Vagina (tissue), 2 donors: Measurements from ENCODE around the gene ZNF280C. TPM values are rescaled to one million over a fixed set of nuclear protein-coding genes. Genes with fewer than 3 reads are reported as not detected.

Source experiments
- DNase-seq, 2 donors: peaks; one replicate each; pipeline ENCODE4 v3.0.0-alpha.2; 2017; ENCODE audit errors: extremely low spot score in 2 of 2
- H3K27ac ChIP-seq: fragments of 200-600 bp; sonication (generic); one replicate; pipeline ENCODE4 v1.5.1; 2019
- H3K27me3 ChIP-seq: fragments of 200-600 bp; sonication (generic); one replicate; pipeline ENCODE4 v1.5.1; 2019
- H3K36me3 ChIP-seq, 2 donors: fragments of 200-600 bp; sonication (generic); one replicate each; pipeline ENCODE4 v1.5.1; 2017 to 2019
- H3K4me1 ChIP-seq: fragments of 200-600 bp; sonication (generic); one replicate; pipeline ENCODE4 v1.5.1; 2019
- H3K4me3 ChIP-seq, 2 donors: fragments of 200-600 bp; sonication (generic); 1 replicate in 1 of 2; 2 replicates in 1 of 2; pipeline ENCODE4 v1.5.1; 2016 to 2019
- H3K9me3 ChIP-seq: fragments of 200-600 bp; sonication (generic); one replicate; pipeline ENCODE4 v1.5.1; 2019
- CTCF ChIP-seq, 3 experiments: fragments of 450-650 bp in 2 of 3; fragments of 200-600 bp in 1 of 3; sonication (generic) in 1 of 3; IDR thresholded peaks; one replicate each; pipeline ENCODE4 v1.5.1; 2017 to 2019; ENCODE audit warnings: antibody characterized with exemption in 3 of 3, mild to moderate bottlenecking in 2 of 3, moderate library complexity in 2 of 3
- POLR2A ChIP-seq, 2 donors: fragments of 450-650 bp; IDR thresholded peaks; one replicate each; pipeline ENCODE4 v1.6.1; 2017; ENCODE audit warnings: antibody characterized with exemption in 2 of 2, mild to moderate bottlenecking in 2 of 2, moderate library complexity in 2 of 2
- POLR2AphosphoS5 ChIP-seq, 2 donors: sonication (generic); formaldehyde crosslinking; IDR thresholded peaks; one replicate each; pipeline ENCODE4 v1.9.0; 2017; ENCODE audit warnings: antibody characterized with exemption in 2 of 2, mild to moderate bottlenecking in 2 of 2, low read depth in 1 of 2; ENCODE audit not compliant: insufficient read depth in 1 of 2
- intact Hi-C: fragments of 100-400 bp; cut with DNase I; formaldehyde crosslinking; loops from one replicate; pipeline ENCODE4 v1.15.1; 2023
- total RNA-seq: library from RNA; depleted of rRNA; stranded (reverse); fragments of >200 nt; gene quantifications from one replicate; pipeline ENCODE4 v1.2.3, GENCODE V29; 2016

The ZNF280C gene
- total RNA-seq, 1 donor from 2014 or later, result 4.2 TPM

- Histone ChIP-seq H3K27ac (no peak overlapping the region), H3K4me3 (no peak overlapping the region), H3K4me1 (peaks cover 7% of the 10 kb centered on the region), H3K36me3 (no peaks in the 10 kb centered on the region), H3K9me3 (no peaks in the 10 kb centered on the region), H3K27me3 (no peaks in the 10 kb centered on the region)
- TF ChIP-seq POLR2A (IDR thresholded peaks at IDR 0.05) (no peak), POLR2AphosphoS5 (IDR thresholded peaks at IDR 0.05; ENCODE audit: insufficient read depth in 1 of 2, low read depth in 1 of 2) (no peak), CTCF (IDR thresholded peaks at IDR 0.05) (no peak)
- intact Hi-C loops, result no loop called here
- no peak for DNase-seq
Measured at GRCh38 chrX:130179170-130179569, 89.5 kb downstream of the ZNF280C start.

- Histone ChIP-seq H3K36me3 (no peaks in the 10 kb centered on the region), H3K27me3 (no peaks in the 10 kb centered on the region), H3K9me3 (no peaks in the 10 kb centered on the region), H3K4me1 (peaks cover 19% of the 10 kb centered on the region), H3K4me3 (no peak overlapping the region), H3K27ac (no peak overlapping the region)
- intact Hi-C loops, result no loop called here
- DNase-seq, result no peak
- no peak for TF ChIP-seq POLR2A (IDR thresholded peaks at IDR 0.05)
- TF ChIP-seq POLR2AphosphoS5 (IDR thresholded peaks at IDR 0.05; ENCODE audit: insufficient read depth in 1 of 2, low read depth in 1 of 2), result no peak
- TF ChIP-seq CTCF (IDR thresholded peaks at IDR 0.05), result no peak
Measured at GRCh38 chrX:130176942-130177341, 91.8 kb downstream of the ZNF280C start.

DNA sequence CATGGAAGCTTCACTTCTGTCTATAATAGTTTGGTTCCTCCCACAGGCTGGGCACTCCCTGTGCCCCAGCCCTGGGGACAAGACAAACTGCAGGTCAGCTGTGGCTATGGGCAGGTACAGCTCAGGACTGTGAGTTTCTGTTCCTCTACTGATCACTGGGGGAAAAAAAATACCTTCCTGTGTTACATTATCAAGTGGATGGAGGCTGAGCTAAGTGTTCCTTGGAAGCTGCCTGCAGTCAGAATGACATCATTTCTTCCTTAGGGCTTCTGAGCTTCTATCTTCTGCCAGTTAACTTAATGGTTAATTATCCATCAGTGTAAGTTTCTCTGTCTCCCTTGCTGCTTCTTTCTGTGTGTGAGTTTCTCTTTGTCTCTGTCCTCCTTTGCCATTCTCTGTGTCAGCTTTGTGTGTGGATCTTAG is 92.3 kb downstream of the ZNF280C start:
- H3K27me3 ChIP-seq, result no peaks in the 10 kb centered on the region
- no peak overlapping the region for H3K27ac ChIP-seq
- peaks cover 19% of the 10 kb centered on the region for H3K4me1 ChIP-seq
- DNase-seq, result no peak
- no peaks in the 10 kb centered on the region for H3K9me3 ChIP-seq
- TF ChIP-seq POLR2A (IDR thresholded peaks at IDR 0.05), result no peak
- no peaks in the 10 kb centered on the region for H3K36me3 ChIP-seq
- no peak overlapping the region for H3K4me3 ChIP-seq
- intact Hi-C loops, result no loop called here

GRCh38 chrX:130174937-130175336 is 93.8 kb downstream of the ZNF280C start:
- no peak for TF ChIP-seq POLR2A (IDR thresholded peaks at IDR 0.05)
- no peaks in the 10 kb centered on the region for H3K36me3 ChIP-seq
- DNase-seq, result no peak
- no peaks in the 10 kb centered on the region for H3K27me3 ChIP-seq
- no peak overlapping the region for H3K4me3 ChIP-seq
- H3K9me3 ChIP-seq, result no peaks in the 10 kb centered on the region
- peak overlapping the region; percentile 73 for H3K27ac ChIP-seq
- intact Hi-C loops, result loop anchor here (5.0 kb wide), 1 partner anchor 53 kb away; no protein-coding TSS in a partner anchor
- peaks cover 19% of the 10 kb centered on the region for H3K4me1 ChIP-seq

DNA sequence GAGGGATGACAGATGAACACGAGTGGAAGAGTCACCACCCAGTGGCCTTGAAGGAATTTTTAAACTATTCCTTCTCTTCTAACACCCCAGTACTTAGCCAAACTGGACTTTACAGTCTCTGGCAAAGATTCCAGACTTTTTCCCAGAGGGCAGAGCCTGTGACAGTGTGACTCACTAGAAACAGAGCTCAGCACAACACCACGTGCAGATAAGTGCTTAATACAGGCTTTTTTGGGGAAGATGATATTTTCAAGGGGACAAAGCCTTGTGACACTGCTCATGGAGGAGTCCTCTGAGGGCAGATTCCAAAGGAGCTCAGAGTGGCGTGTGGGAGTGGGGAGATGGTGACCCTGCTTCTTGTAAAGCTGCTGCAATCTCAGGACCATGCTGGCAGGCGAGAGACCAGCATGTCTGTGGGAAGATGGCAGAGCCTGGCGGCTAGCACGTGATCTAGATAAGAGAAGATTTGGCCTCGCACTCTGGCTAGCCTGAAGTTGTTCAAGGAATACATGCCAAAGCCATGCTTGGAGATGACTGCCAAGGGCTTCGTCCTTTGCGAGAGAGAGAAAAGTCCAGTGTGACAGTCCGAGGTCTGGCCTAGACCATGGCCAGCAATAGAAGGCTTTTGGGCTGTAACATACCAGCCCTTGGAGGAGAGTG is 94.5 kb downstream of the ZNF280C start:
- no peak for TF ChIP-seq POLR2A (IDR thresholded peaks at IDR 0.05)
- TF ChIP-seq CTCF (IDR thresholded peaks at IDR 0.05), result no peak
- TF ChIP-seq POLR2AphosphoS5 (IDR thresholded peaks at IDR 0.05; ENCODE audit: insufficient read depth in 1 of 2, low read depth in 1 of 2), result peak; percentile 26 to 46
- Histone ChIP-seq H3K27me3 (no peaks in the 10 kb centered on the region), H3K27ac (peak overlapping the region; percentile 73), H3K4me3 (no peak overlapping the region), H3K36me3 (no peaks in the 10 kb centered on the region), H3K4me1 (peaks cover 19% of the 10 kb centered on the region), H3K9me3 (no peaks in the 10 kb centered on the region)
- no peak for DNase-seq
- intact Hi-C loops, result loop anchor here (5.0 kb wide), 1 partner anchor 52 kb away; no protein-coding TSS in a partner anchor

DNA sequence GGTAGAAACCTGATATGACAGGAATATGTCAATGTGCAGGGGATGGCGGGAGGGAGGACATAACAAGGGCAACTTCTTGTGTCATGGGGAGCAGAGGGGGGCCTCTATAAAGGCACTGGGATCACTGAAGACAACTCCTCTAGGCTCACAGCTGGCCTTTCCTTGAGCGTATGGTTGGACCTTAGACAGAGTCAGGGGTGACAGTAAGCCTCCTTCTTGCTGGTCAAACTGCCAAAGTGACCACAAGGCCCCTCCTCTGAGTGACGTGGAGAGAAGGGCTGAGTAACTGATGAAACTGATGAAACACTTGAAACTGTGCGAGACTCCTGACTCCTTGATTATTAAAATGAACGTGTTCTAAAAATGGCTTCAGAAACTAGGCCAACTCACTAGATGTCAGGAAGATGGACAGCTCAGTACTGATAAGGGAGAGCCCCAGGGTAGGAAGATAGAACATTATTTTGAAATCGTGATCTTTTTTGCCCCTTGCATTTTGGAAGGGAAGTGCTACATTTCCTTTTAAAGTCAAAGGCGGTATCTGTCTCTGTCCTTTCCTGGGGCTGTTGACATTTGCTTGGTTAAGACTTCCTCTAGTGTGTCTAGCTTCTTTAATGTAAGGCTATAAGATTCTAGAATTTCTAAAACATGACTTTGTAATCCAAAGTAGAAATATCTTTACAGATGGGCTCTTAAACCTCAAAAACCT is 95.4 kb downstream of the ZNF280C start:
- H3K4me1 ChIP-seq, result peaks cover 19% of the 10 kb centered on the region
- H3K9me3 ChIP-seq, result no peaks in the 10 kb centered on the region
- no peak for DNase-seq
- intact Hi-C loops, result loop anchor here (5.0 kb wide), 1 partner anchor 51 kb away; no protein-coding TSS in a partner anchor
- peak overlapping the region; percentile 73 for H3K27ac ChIP-seq
- no peak overlapping the region for H3K4me3 ChIP-seq
- H3K36me3 ChIP-seq, result no peaks in the 10 kb centered on the region
- TF ChIP-seq POLR2A (IDR thresholded peaks at IDR 0.05), result no peak
- no peak for TF ChIP-seq CTCF (IDR thresholded peaks at IDR 0.05)
- no peak for TF ChIP-seq POLR2AphosphoS5 (IDR thresholded peaks at IDR 0.05; ENCODE audit: insufficient read depth in 1 of 2, low read depth in 1 of 2)
- no peaks in the 10 kb centered on the region for H3K27me3 ChIP-seq
